Loucy (cell line): ENCODE data around the gene SH3BP5.

Experiments
- H2AFZ ChIP-seq: fragments of 200-600 bp; sonication (generic); 2 replicates; pipeline ENCODE4 v1.6.0; 2016; ENCODE audit warnings: antibody characterized with exemption, mild to moderate bottlenecking, low read length, moderate library complexity
- H3F3A ChIP-seq: fragments of 200-600 bp; 2 replicates; pipeline ENCODE4 v1.6.0; 2016; ENCODE audit warnings: antibody characterized with exemption, low read depth, mild to moderate bottlenecking
- H3K27me3 ChIP-seq: fragments of 200-600 bp; sonication (generic); 2 replicates; pipeline ENCODE4 v1.6.1; 2014; ENCODE audit warnings: low read length, mild to moderate bottlenecking; ENCODE audit not compliant: insufficient read depth, poor library complexity, severe bottlenecking
- H3K36me3 ChIP-seq: fragments of 200-600 bp; sonication (generic); 2 replicates; pipeline ENCODE4 v1.6.1; 2016; ENCODE audit warnings: low read length; ENCODE audit not compliant: insufficient read depth
- H3K4me1 ChIP-seq: fragments of 200-600 bp; sonication (generic); 2 replicates; pipeline ENCODE4 v1.5.1; 2014; ENCODE audit warnings: low read length, mild to moderate bottlenecking; ENCODE audit not compliant: insufficient read depth, poor library complexity, severe bottlenecking
- H3K4me2 ChIP-seq: fragments of 200-600 bp; sonication (generic); 2 replicates; pipeline ENCODE4 v1.6.0; 2014; ENCODE audit warnings: antibody characterized with exemption, low read length, low read depth, mild to moderate bottlenecking; ENCODE audit not compliant: poor library complexity, severe bottlenecking
- H3K4me3 ChIP-seq: fragments of 200-600 bp; sonication (generic); 2 replicates; pipeline ENCODE4 v1.5.1; 2014; ENCODE audit warnings: low read length, mild to moderate bottlenecking, mixed read lengths; ENCODE audit not compliant: poor library complexity, severe bottlenecking
- H3K79me2 ChIP-seq: fragments of 200-600 bp; sonication (generic); 2 replicates; pipeline ENCODE4 v1.6.1; 2014; ENCODE audit warnings: low read length; ENCODE audit not compliant: insufficient read depth
- H3K9ac ChIP-seq: fragments of 200-600 bp; sonication (generic); 2 replicates; pipeline ENCODE4 v1.6.0; 2014; ENCODE audit warnings: mild to moderate bottlenecking, low read depth, low read length, moderate library complexity; ENCODE audit not compliant: poor library complexity, severe bottlenecking
- H3K9me2 ChIP-seq: fragments of 200-600 bp; sonication (generic); replicated peaks from 2 replicates; pipeline ENCODE4 v1.6.1; 2016; ENCODE audit warnings: low read depth, low read length, mixed read lengths
- H3K9me3 ChIP-seq: fragments of 200-600 bp; sonication (generic); 2 replicates; pipeline ENCODE4 v1.6.1; 2014; ENCODE audit warnings: mild to moderate bottlenecking, antibody characterized with exemption, low read length, low read depth; ENCODE audit not compliant: insufficient read depth
- H4K20me1 ChIP-seq: fragments of 200-600 bp; sonication (generic); 2 replicates; pipeline ENCODE4 v1.6.0; 2014; ENCODE audit warnings: antibody characterized with exemption, low read length, mild to moderate bottlenecking; ENCODE audit not compliant: insufficient read depth, poor library complexity, severe bottlenecking
- CTCF ChIP-seq: fragments of 200-600 bp; sonication (generic); conservative IDR thresholded peaks from 2 replicates; pipeline ENCODE4 v1.5.1; 2014; ENCODE audit warnings: mild to moderate bottlenecking, antibody characterized with exemption, low read length
- EZH2phosphoT487 ChIP-seq: fragments of 200-600 bp; IDR thresholded peaks from 2 replicates; pipeline ENCODE4 v1.6.1; 2018; ENCODE audit warnings: antibody characterized with exemption, mild to moderate bottlenecking, moderate library complexity, borderline replicate concordance

SH3BP5 gene

GRCh38 chr3:15292765-15293522 is 39.4 kb downstream of the SH3BP5 start:
- Histone ChIP-seq H3K4me3 (no peak overlapping the region), H3K4me1 (peaks cover 64% of the 10 kb centered on the region), H3F3A (peaks cover 13% of the 10 kb centered on the region), H4K20me1 (peaks cover 7% of the 10 kb centered on the region), H2AFZ (no peak overlapping the region), H3K36me3 (no peaks in the 10 kb centered on the region), H3K27me3 (no peaks in the 10 kb centered on the region), H3K9me3 (no peaks in the 10 kb centered on the region), H3K79me2 (peaks cover 48% of the 10 kb centered on the region), H3K9ac (peak overlapping the region; percentile 36), H3K4me2 (peak overlapping the region; percentile 85), H3K9me2 (no peaks in the 10 kb centered on the region)
- TF ChIP-seq CTCF (no peak), EZH2phosphoT487 (no peak)

- H3K79me2 ChIP-seq: peaks cover 54% of the 10 kb centered on the region
- no peak for TF ChIP-seq CTCF
- TF ChIP-seq EZH2phosphoT487: peak; percentile 63; the same call in 1 of the 2 replicates
- H3K27me3 ChIP-seq: no peaks in the 10 kb centered on the region
- H4K20me1 ChIP-seq: peaks cover 7% of the 10 kb centered on the region
- H2AFZ ChIP-seq: no peak overlapping the region
- H3K9me3 ChIP-seq: no peaks in the 10 kb centered on the region
- peak overlapping the region; percentile 85 for H3K4me2 ChIP-seq
- no peaks in the 10 kb centered on the region for H3K9me2 ChIP-seq
- H3K36me3 ChIP-seq: no peaks in the 10 kb centered on the region
- peak overlapping the region; percentile 59 for H3K4me3 ChIP-seq
- peak overlapping the region; percentile 39 for H3K9ac ChIP-seq
- peaks cover 13% of the 10 kb centered on the region for H3F3A ChIP-seq
- H3K4me1 ChIP-seq: peaks cover 54% of the 10 kb centered on the region
Observed at GRCh38 chr3:15291589-15292541, 40.5 kb downstream of the SH3BP5 start.

- peak overlapping the region; percentile 39 for H3K9ac ChIP-seq
- peak overlapping the region; percentile 85 for H3K4me2 ChIP-seq
- H3K79me2 ChIP-seq: peaks cover 49% of the 10 kb centered on the region
- no peaks in the 10 kb centered on the region for H3K36me3 ChIP-seq
- no peaks in the 10 kb centered on the region for H3K9me3 ChIP-seq
- no peaks in the 10 kb centered on the region for H3K9me2 ChIP-seq
- H3K4me3 ChIP-seq: no peak overlapping the region
- H2AFZ ChIP-seq: no peak overlapping the region
- H3F3A ChIP-seq: peaks cover 13% of the 10 kb centered on the region
- peaks cover 46% of the 10 kb centered on the region for H3K4me1 ChIP-seq
- no peaks in the 10 kb centered on the region for H3K27me3 ChIP-seq
- no peak for TF ChIP-seq EZH2phosphoT487
- no peak for TF ChIP-seq CTCF
- H4K20me1 ChIP-seq: peaks cover 7% of the 10 kb centered on the region
Observed at GRCh38 chr3:15290736-15291135, 41.6 kb downstream of the SH3BP5 start.
